ENCODE data around the gene SLC18B1. TPM values are rescaled to one million over a fixed set of nuclear protein-coding genes. Genes with fewer than 3 reads are reported as not detected.

Gene SLC18B1
- total RNA-seq, 2 experiments from 2014 or later = 6.0 to 6.3 TPM

GRCh38 chr6:132736239-132736638 is 62.2 kb downstream of the SLC18B1 start:
- CTCF ChIA-PET = interaction anchor here (1.3 kb wide), 1 partner anchor 8 kb away, joined by 3 read pairs; no protein-coding TSS in a partner anchor
- peaks cover 2% of the 10 kb centered on the region for H3K27me3 Mint-ChIP-seq (ENCODE audit: low read depth)
- ATAC-seq (no peak), DNase-seq (no peak)
- H3K36me3 Mint-ChIP-seq (ENCODE audit: low read depth) = peaks cover 7% of the 10 kb centered on the region
- peaks cover 16% of the 10 kb centered on the region for H3K4me1 Mint-ChIP-seq (ENCODE audit: low read depth)
- peaks cover 8% of the 10 kb centered on the region for H3K9me3 Mint-ChIP-seq (ENCODE audit: insufficient read depth)
- POLR2A ChIA-PET = no interaction called here
- H3K27ac Mint-ChIP-seq = no peak overlapping the region
- no peak overlapping the region for H3K4me3 Mint-ChIP-seq

- ChIA-PET POLR2A (no interaction called here), CTCF (interaction anchor here (1.3 kb wide), 2 partner anchors 10 to 26 kb away, joined by 3 to 4 read pairs; no protein-coding TSS in a partner anchor)
- no peak for DNase-seq
- no peaks in the 10 kb centered on the region for H3K36me3 Mint-ChIP-seq (ENCODE audit: low read depth)
- H3K27me3 Mint-ChIP-seq (ENCODE audit: low read depth) = peaks cover 2% of the 10 kb centered on the region
- H3K4me1 Mint-ChIP-seq (ENCODE audit: low read depth) = peaks cover 16% of the 10 kb centered on the region
- H3K4me3 Mint-ChIP-seq = no peak overlapping the region
- peaks cover 8% of the 10 kb centered on the region for H3K9me3 Mint-ChIP-seq (ENCODE audit: insufficient read depth)
- ATAC-seq = no peak
- H3K27ac Mint-ChIP-seq = no peak overlapping the region
Observed at GRCh38 chr6:132734694-132735236, 63.7 kb downstream of the SLC18B1 start.

- POLR2A ChIA-PET = no interaction called here
- ATAC-seq = no peak
Observed at GRCh38 chr6:132733814-132734213, 64.6 kb downstream of the SLC18B1 start.

GRCh38 chr6:132733283-132733682 is 65.2 kb downstream of the SLC18B1 start:
- H3K27me3 Mint-ChIP-seq (ENCODE audit: low read depth) = peaks cover 2% of the 10 kb centered on the region
- no peaks in the 10 kb centered on the region for H3K36me3 Mint-ChIP-seq (ENCODE audit: low read depth)
- ChIA-PET CTCF (no interaction called here), POLR2A (no interaction called here)
- H3K27ac Mint-ChIP-seq = no peak overlapping the region
- ATAC-seq = no peak
- peaks cover 16% of the 10 kb centered on the region for H3K4me1 Mint-ChIP-seq (ENCODE audit: low read depth)
- peaks cover 2% of the 10 kb centered on the region for H3K9me3 Mint-ChIP-seq (ENCODE audit: insufficient read depth)
- no peak for DNase-seq
- no peak overlapping the region for H3K4me3 Mint-ChIP-seq

More at GRCh38 chr6:132733814-132734213, 64.6 kb downstream of the SLC18B1 start:
- CTCF ChIA-PET = no interaction called here
- DNase-seq = no peak
- no peak overlapping the region for H3K27ac Mint-ChIP-seq
- H3K4me3 Mint-ChIP-seq = no peak overlapping the region
- peaks cover 7% of the 10 kb centered on the region for H3K9me3 Mint-ChIP-seq (ENCODE audit: insufficient read depth)
- H3K27me3 Mint-ChIP-seq (ENCODE audit: low read depth) = peaks cover 2% of the 10 kb centered on the region
- peaks cover 16% of the 10 kb centered on the region for H3K4me1 Mint-ChIP-seq (ENCODE audit: low read depth)
- no peaks in the 10 kb centered on the region for H3K36me3 Mint-ChIP-seq (ENCODE audit: low read depth)

GRCh38 chr6:132731086-132731485 is 67.4 kb downstream of the SLC18B1 start:
- ChIA-PET POLR2A (interaction anchor here (0.7 kb wide), 1 partner anchor 11 kb away, joined by 3 read pairs; no protein-coding TSS in a partner anchor), CTCF (no interaction called here)
- DNase-seq = no peak
- H3K4me3 Mint-ChIP-seq = no peak overlapping the region
- H3K27ac Mint-ChIP-seq = no peak overlapping the region
- no peak for ATAC-seq
- H3K4me1 Mint-ChIP-seq (ENCODE audit: low read depth) = peaks cover 15% of the 10 kb centered on the region
- no peaks in the 10 kb centered on the region for H3K9me3 Mint-ChIP-seq (ENCODE audit: insufficient read depth)
- H3K27me3 Mint-ChIP-seq (ENCODE audit: low read depth) = peaks cover 2% of the 10 kb centered on the region
- H3K36me3 Mint-ChIP-seq (ENCODE audit: low read depth) = peaks cover 3% of the 10 kb centered on the region

- Mint-ChIP-seq H3K4me3 (no peak overlapping the region), H3K9me3 (ENCODE audit: insufficient read depth) (no peaks in the 10 kb centered on the region), H3K27me3 (ENCODE audit: low read depth) (peaks cover 2% of the 10 kb centered on the region), H3K27ac (no peak overlapping the region), H3K4me1 (ENCODE audit: low read depth) (peaks cover 17% of the 10 kb centered on the region), H3K36me3 (ENCODE audit: low read depth) (peaks cover 3% of the 10 kb centered on the region)
- ATAC-seq (no peak), DNase-seq (no peak)
- POLR2A ChIA-PET = no interaction called here
- CTCF ChIA-PET = no interaction called here
Observed at GRCh38 chr6:132730560-132730959, 67.9 kb downstream of the SLC18B1 start.

- POLR2A ChIA-PET = interaction anchor here (0.6 kb wide), 1 partner anchor 244 kb away, joined by 4 read pairs; no protein-coding TSS in a partner anchor
- Mint-ChIP-seq H3K27ac (no peak overlapping the region), H3K4me3 (no peak overlapping the region)
Observed at GRCh38 chr6:132728616-132729015, 69.8 kb downstream of the SLC18B1 start.

GRCh38 chr6:132726608-132726975 is 71.8 kb downstream of the SLC18B1 start:
- no peak overlapping the region for H3K4me3 Mint-ChIP-seq
- no peak overlapping the region for H3K27ac Mint-ChIP-seq
- ChIA-PET POLR2A (no interaction called here), CTCF (no interaction called here)
- DNase-seq (no peak), ATAC-seq (no peak)
- H3K27me3 Mint-ChIP-seq (ENCODE audit: low read depth) = no peaks in the 10 kb centered on the region
- H3K9me3 Mint-ChIP-seq (ENCODE audit: insufficient read depth) = no peaks in the 10 kb centered on the region
- peaks cover 19% of the 10 kb centered on the region for H3K4me1 Mint-ChIP-seq (ENCODE audit: low read depth)
- H3K36me3 Mint-ChIP-seq (ENCODE audit: low read depth) = peaks cover 3% of the 10 kb centered on the region

More at GRCh38 chr6:132728616-132729015, 69.8 kb downstream of the SLC18B1 start:
- DNase-seq (no peak), ATAC-seq (no peak)
- peaks cover 19% of the 10 kb centered on the region for H3K4me1 Mint-ChIP-seq (ENCODE audit: low read depth)
- CTCF ChIA-PET = interaction anchor here (0.8 to 0.9 kb wide), 2 partner anchors 14 to 35 kb away, joined by 3 to 4 read pairs; no protein-coding TSS in a partner anchor
- no peaks in the 10 kb centered on the region for H3K9me3 Mint-ChIP-seq (ENCODE audit: insufficient read depth)
- no peaks in the 10 kb centered on the region for H3K27me3 Mint-ChIP-seq (ENCODE audit: low read depth)
- peaks cover 3% of the 10 kb centered on the region for H3K36me3 Mint-ChIP-seq (ENCODE audit: low read depth)

GRCh38 chr6:132725947-132726607 is 72.4 kb downstream of the SLC18B1 start:
- CTCF ChIA-PET = no interaction called here
- H3K27ac Mint-ChIP-seq = peak overlapping the region; percentile 35
- no peak for ATAC-seq
- H3K27me3 Mint-ChIP-seq (ENCODE audit: low read depth) = no peaks in the 10 kb centered on the region
- H3K36me3 Mint-ChIP-seq (ENCODE audit: low read depth) = peaks cover 3% of the 10 kb centered on the region
- POLR2A ChIA-PET = no interaction called here
- no peak overlapping the region for H3K4me3 Mint-ChIP-seq
- H3K4me1 Mint-ChIP-seq (ENCODE audit: low read depth) = peaks cover 19% of the 10 kb centered on the region
- no peaks in the 10 kb centered on the region for H3K9me3 Mint-ChIP-seq (ENCODE audit: insufficient read depth)
- DNase-seq = no peak

- Mint-ChIP-seq H3K36me3 (ENCODE audit: low read depth) (peaks cover 3% of the 10 kb centered on the region), H3K9me3 (ENCODE audit: insufficient read depth) (no peaks in the 10 kb centered on the region), H3K4me1 (ENCODE audit: low read depth) (peaks cover 19% of the 10 kb centered on the region), H3K27me3 (ENCODE audit: low read depth) (no peaks in the 10 kb centered on the region), H3K4me3 (no peak overlapping the region), H3K27ac (no peak overlapping the region)
- ChIA-PET POLR2A (no interaction called here), CTCF (interaction anchor here (1.3 kb wide), 1 partner anchor 19 kb away, joined by 3 read pairs; no protein-coding TSS in a partner anchor)
- ATAC-seq (no peak), DNase-seq (no peak)
Observed at GRCh38 chr6:132725471-132725870, 73.0 kb downstream of the SLC18B1 start.

- ChIA-PET POLR2A (no interaction called here), CTCF (no interaction called here)
- Mint-ChIP-seq H3K36me3 (ENCODE audit: low read depth) (no peaks in the 10 kb centered on the region), H3K4me1 (ENCODE audit: low read depth) (no peaks in the 10 kb centered on the region), H3K27me3 (ENCODE audit: low read depth) (peaks cover 2% of the 10 kb centered on the region), H3K4me3 (no peak overlapping the region), H3K9me3 (ENCODE audit: insufficient read depth) (no peaks in the 10 kb centered on the region), H3K27ac (no peak overlapping the region)
- ATAC-seq = no peak
- DNase-seq = no peak
Observed at GRCh38 chr6:132719736-132720448, 78.5 kb downstream of the SLC18B1 start.

Measured in activated CD8-positive, alpha-beta T cell treated with anti-CD3 and anti-CD28 coated beads, Interleukin-2, amount 10 ng/mL, durations not matched to agents 7 days and 5 days (primary cell).